Cardiac septum (tissue), 1 donor: ENCODE results near the gene PYURF. TPM values are rescaled to one million over a fixed set of nuclear protein-coding genes. Genes with fewer than 3 reads are reported as not detected.

Experiments used
- DNase-seq: peaks from one replicate; pipeline ENCODE4 v3.0.0-alpha.2; 2020; ENCODE audit warnings: low spot score
- intact Hi-C: fragments of 100-400 bp; cut with DNase I; formaldehyde crosslinking; loops from one replicate; pipeline ENCODE4 v1.14.0; 2022
- long read RNA-seq: library from polyadenylated mRNA; unstranded; transcript quantifications from one replicate; pipeline ENCODE4 v2.0.0, GENCODE V29; 2021
- total RNA-seq: library from RNA; stranded (reverse); fragmentation: NEBNext Ultra II Directional; extraction: Animal tissue kit (Norgen Biotek cat#: 25700); gene quantifications from one replicate; pipeline ENCODE4 v1.2.1, GENCODE V29; 2021
- donor health status: DM: no; HTN: no; CAD: no.

Gene PYURF, protein sequence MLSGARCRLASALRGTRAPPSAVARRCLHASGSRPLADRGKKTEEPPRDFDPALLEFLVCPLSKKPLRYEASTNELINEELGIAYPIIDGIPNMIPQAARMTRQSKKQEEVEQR
- total RNA-seq = 50.8 TPM
- long read RNA-seq, transcript PYURF-201 (2 exons, 1,361 nt) = major isoform, 238 of 241 reads
- long read RNA-seq, partial matches to known transcripts = 0 of 241 reads
- long read RNA-seq, other reads (novel, unspliced or antisense) = 3 of 241 reads

DNA sequence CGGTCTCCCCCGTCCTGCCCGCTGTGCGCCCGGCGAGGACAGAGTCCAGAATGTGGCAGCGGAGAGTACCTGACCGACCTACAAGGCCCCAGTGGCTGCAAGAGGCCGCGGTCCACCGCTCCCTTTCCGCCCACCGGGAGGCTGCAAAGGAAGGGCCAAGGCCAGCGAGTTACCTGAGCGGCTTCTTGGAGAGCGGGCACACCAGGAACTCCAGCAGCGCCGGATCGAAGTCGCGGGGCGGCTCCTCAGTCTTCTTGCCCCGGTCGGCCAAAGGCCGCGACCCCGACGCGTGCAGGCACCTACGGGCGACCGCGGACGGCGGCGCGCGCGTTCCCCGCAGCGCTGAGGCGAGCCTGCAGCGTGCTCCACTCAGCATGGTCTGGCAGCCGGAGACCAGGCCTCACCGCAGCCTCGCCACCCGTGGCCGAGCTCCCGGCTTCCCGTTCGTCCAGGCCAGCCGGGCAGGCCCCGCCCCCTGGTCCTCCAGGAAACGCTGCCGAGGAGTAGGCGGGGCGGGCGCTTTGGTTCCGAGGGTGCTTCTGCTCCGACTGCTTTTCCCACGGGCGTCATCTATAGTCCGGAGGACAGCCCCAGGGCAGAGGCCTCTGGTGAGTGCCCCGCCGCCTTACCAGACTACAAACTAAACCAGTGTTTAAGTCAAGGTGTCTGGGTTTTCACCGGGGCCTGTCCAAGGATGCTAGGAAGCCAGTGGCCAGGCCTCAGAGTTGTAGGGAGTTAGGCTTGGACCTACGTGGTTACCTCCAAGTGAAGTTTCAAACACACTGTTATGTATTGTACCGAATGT is at the start of gene PYURF:
Gene PYURF (minus strand): TSS at position 452 of the 805 bp plus-strand sequence. CDS start 76 bp downstream, at position 376.
- peak; percentile 96 for DNase-seq
- intact Hi-C loops = loop anchor here (2.0 to 10.0 kb wide), 3 partner anchors 69 to 501 kb away; partner anchors contain the start of genes HERC3 and PPM1K

DNA sequence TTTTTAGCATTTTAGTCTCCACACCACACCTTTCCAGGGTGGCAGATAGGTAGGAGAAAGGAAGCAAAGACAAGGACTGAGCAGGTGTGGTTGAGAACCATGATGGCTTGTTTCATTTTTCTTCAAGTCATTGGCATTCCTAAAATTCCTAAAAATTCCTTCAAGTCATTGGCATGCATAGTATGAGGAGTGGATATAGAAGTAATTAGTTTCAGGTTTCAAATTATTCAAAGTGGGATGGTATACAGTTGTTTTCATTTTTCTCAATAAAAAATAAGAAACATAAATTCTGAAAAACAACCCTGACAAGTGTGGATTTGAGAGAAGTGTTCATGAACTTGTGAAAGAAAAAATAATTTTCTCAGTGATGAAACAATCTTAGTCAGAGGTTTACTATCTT is 46.4 kb upstream of the PYURF start:
- intact Hi-C loops = no loop called here

GRCh38 chr4:88567591-88567990 is 44.0 kb upstream of the PYURF start:
- no peak for DNase-seq
- intact Hi-C loops = no loop called here

More for the DNA sequence above, 46.4 kb upstream of the PYURF start:
- DNase-seq = no peak

DNA sequence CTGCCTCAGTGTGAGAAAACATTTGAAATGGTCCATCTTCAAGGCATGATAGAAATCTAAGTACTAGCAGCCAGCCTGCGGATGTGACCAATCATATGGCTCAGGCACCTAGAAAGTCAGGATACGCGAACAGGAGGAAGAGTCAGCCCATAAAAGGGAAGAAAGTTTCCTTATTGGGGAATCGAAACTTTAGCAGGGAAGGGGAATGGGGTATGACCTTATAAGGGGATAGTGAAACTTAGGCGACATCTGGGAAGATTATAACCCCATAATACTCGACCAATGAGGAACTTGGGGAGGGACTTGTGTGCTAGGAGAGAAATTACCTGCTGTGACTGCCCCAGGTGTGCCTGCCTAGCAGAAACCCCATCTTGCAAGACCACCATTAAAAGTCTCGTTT is 26.2 kb upstream of the PYURF start:
- intact Hi-C loops = no loop called here
- DNase-seq = no peak

GRCh38 chr4:88539322-88540068 is 15.9 kb upstream of the PYURF start:
- DNase-seq = peak; percentile 78
- intact Hi-C loops = loop anchor here (1.0 kb wide), 1 partner anchor 120 kb away; no protein-coding TSS in a partner anchor

DNA sequence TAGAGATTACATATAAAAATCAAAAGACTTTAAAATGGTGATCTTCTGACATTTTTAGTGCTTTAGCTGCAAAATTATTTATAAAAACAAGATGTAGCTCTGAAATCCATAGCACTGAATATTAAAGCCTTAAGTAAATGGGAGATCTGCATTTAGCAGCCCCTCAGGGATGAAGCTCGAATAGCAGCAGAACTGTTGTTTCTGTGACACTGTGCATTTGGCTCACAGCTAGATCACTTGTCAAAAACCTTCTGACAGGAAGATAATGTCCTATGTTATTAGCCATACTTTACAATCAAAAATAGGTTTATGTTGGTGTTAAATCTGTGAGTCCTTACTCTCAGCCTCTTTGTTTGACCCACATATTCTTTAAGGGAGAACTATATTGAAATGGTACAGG is 14.1 kb upstream of the PYURF start:
- DNase-seq = no peak
- intact Hi-C loops = no loop called here

DNA sequence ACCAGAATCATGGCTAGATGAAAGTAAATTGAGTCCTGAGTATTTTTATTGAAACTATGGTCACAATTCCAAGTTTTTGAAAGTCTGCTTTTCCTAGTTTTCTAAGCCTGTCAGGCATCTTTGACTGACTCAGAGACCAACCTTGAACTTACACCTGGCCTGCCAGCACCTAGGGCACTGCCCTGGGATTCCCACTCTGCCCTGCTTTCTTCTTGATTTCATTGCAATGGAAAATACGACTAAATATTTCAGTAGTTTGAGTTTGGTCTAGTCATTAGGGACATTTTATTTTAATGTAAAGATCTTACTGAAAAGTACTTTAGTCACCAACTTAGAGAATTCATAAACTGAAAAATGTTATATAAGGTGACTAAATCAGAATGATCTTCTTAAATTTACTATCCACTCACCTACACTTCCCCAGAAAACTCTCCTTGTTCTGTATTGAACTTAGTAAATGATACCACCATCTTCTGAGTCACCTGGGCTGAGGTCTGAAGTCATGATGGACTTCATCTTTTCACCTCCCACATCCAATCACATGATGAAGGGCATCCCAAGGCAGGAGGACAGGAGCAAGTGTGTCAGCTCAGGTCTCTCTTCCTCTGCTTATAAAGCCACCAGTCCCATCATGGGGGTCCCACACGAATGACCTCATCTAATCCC is 11.6 kb upstream of the PYURF start:
- DNase-seq = no peak
- intact Hi-C loops = no loop called here

DNA sequence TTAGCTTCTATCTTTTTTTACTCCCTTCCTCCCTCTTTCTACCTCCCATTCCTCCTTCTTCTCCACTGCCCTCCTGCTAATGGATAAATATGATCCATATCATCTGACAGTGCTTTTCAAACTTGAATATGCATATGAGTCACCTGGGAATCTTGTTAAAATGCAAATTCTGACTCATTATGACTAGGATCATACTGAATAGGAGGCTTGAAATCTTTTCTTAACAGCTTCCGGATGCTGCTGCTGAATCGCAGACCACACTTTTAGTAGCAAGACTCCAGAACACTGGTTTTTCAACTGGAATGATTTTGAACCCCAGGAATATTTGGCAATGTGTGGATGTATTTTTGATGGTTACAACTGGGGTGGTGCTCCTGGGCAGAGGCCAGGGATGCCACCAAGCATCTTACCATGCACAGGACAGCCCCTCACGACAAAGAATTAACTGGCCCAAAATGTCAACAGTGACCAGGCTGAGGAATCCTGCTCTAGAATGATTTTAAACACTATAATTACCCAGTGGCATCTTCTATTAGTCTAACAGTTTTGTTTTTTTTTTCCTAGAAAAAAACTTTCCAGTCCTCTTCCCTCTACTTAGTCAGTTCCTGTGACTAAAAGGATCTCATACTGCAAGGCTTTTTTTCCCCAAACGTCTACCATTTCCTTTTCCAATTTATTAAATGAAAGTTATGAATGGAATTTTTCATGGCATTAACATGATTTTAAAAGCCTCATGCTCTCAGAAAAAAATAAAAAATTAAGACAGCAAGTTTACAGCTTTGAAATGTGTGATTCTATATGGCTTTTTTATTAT is 10.6 kb upstream of the PYURF start:
- intact Hi-C loops = no loop called here
- DNase-seq = no peak

DNA sequence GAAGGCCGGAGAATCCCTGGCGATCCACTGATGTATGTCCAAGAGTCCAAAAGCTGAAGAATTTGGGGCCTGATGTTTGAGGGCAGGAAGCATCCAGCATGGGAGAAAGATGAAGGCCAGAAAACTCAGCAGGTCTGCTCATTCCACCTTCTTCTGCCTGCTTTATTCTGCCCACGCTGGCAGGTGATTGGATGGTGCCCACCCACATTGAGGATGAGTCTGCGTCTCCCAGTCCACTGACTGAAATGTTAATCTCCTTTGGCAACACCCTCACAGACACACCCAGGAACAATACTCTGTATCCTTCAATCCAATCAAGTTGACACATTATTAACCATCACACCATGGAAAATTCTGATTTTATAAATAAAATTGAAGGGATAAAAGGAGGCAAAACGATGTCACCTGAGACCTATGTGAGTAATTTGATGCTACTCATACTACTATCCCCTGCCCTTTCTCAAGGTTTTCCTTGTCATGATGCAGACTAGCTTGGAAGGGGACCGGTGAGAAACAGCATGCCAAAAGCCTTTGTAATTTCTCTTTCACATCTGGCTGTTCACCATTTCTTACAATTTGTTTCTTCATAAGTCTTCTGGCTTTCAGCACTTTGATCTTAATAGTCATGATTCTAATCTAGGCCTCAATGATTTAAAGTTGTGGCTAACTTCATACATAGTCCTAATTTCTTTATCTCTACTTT is 9.7 kb upstream of the PYURF start:
- intact Hi-C loops = no loop called here
- DNase-seq = no peak

DNA sequence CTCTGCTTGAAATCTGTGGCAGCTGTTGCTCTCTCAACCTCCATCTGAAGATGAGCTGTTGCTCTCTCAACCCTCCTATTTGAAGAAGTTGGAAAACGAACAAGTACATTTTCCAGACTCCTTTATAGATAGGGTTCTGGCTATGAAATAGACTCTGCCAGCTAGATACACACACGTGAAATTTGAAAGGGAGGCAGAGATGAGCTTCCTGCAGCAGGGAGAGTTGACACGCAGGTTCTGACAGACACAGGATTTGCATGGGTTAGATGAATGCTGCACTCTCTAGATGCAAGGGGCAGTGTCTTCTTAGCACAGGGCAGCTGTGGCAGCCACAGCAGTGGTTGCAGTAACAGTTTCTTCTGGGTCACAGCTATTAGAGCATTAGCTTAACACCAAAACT is 8.0 kb upstream of the PYURF start:
- no peak for DNase-seq
- intact Hi-C loops = no loop called here

- intact Hi-C loops = loop anchor here (10.0 kb wide), 1 partner anchor 496 kb away; no protein-coding TSS in a partner anchor
- DNase-seq = no peak
Observed at GRCh38 chr4:88528861-88529260, 5.3 kb upstream of the PYURF start.

GRCh38 chr4:88527787-88528186 is 4.2 kb upstream of the PYURF start:
- intact Hi-C loops = loop anchor here (10.0 kb wide), 1 partner anchor 497 kb away; no protein-coding TSS in a partner anchor
- no peak for DNase-seq

- no peak for DNase-seq
- intact Hi-C loops = loop anchor here (10.0 kb wide), 1 partner anchor 498 kb away; no protein-coding TSS in a partner anchor
Observed at GRCh38 chr4:88526221-88526815, 2.7 kb upstream of the PYURF start.

GRCh38 chr4:88524171-88524570 is 595 bp upstream of the PYURF start:
- no peak for DNase-seq
- intact Hi-C loops = loop anchor here (5.0 to 10.0 kb wide), 2 partner anchors 242 to 501 kb away; partner anchors contain the start of gene PPM1K

DNA sequence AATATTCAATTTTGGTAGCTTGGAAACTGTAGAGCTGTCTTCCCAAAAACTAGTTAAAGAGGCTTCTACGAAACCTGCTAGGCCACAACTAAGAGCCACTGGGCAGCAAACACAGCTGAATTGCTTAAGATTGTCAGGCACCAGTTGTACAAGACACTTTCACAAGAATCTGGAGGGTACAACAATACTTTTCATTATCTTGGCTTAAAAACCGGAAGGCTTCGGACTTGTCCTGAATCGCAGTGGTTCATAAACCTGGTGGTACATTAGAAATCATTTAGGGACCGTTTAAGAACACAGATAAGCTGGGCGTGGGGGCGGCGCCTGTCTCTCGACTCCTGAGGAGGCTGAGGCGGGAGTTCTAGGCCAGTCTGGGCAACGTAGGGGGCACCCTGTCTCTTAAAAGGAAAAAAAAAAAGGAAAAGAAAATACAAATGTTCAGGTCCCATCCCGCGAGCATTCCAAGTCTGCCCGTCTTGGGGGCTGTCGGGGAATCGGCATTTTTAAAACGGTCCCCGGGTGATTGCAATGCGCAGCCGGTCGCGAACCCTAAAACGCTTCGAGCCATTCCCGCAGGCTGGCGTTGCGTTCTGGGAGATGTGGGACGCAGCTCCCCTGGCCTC is 763 bp downstream of the PYURF start:
- intact Hi-C loops = loop anchor here (2.0 to 10.0 kb wide), 3 partner anchors 70 to 502 kb away; partner anchors contain the start of genes HERC3 and PPM1K
- DNase-seq = peak; percentile 76

DNA sequence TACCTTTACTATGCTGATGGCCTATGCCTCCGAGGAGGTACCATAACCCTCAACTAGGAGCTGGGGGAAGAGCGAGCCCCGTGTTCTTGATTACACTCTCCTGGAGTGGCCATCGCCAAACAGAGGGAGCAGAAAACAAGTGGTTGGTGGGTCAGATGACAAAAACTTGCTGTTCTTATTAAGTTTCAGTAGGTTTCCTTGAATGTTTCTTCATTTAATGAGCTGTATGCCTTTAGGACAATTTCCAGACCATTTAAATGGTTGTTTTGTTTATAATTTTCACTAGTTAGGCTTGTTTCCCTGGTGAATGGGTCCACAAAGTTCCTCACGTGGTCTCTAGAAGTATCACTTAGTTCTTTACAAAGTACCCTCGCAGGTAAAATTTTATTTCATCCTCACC is 4.7 kb downstream of the PYURF start:
- intact Hi-C loops = loop anchor here (5.0 to 10.0 kb wide), 2 partner anchors 142 to 484 kb away; partner anchors contain the start of gene HERC6
- DNase-seq = no peak

GRCh38 chr4:88517825-88518224 is 5.8 kb downstream of the PYURF start:
- DNase-seq = no peak
- intact Hi-C loops = loop anchor here (5.0 to 10.0 kb wide), 2 partner anchors 141 to 483 kb away; partner anchors contain the start of gene HERC6
